Gastroesophageal sphincter (tissue), 4 donors: ENCODE measurements around the gene TNXB. TPM values are rescaled to one million over a fixed set of nuclear protein-coding genes. Genes with fewer than 3 reads are reported as not detected.
A peak's percentile ranks its signal among the peaks of the same experiment; 100 is the strongest.
"Not testable (repeated sequence)": the region's sequence is repeated elsewhere in the genome, so short reads cannot be mapped to it uniquely, and the experiment has no call there.

Experiments
- ATAC-seq: fragments of 150-250 bp; one replicate; pipeline ENCODE4 v1.9.1; 2016; ENCODE audit warnings: mild to moderate bottlenecking, moderate library complexity
- H3K27ac ChIP-seq, 4 donors: fragments of 200-600 bp; sonication (generic) in 3 of 4; 1 replicate in 3 of 4; 2 replicates in 1 of 4; pipeline ENCODE4 v1.5.1; 2016 to 2019
- H3K27me3 ChIP-seq: fragments of 200-600 bp; sonication (generic); one replicate; pipeline ENCODE4 v1.5.1; 2019
- H3K36me3 ChIP-seq, 2 donors: fragments of 200-600 bp; sonication (generic); one replicate each; pipeline ENCODE4 v1.5.1; 2019; ENCODE audit warnings: control low read depth in 1 of 2
- H3K4me1 ChIP-seq, 3 donors: fragments of 200-600 bp; sonication (generic); 1 replicate in 2 of 3; 2 replicates in 1 of 3; pipeline ENCODE4 v1.5.1; 2016 to 2019; ENCODE audit warnings: control low read depth in 2 of 3
- H3K4me3 ChIP-seq, 2 donors: fragments of 200-600 bp; sonication (generic); one replicate each; pipeline ENCODE4 v1.5.1; 2019; ENCODE audit warnings: mild to moderate bottlenecking in 1 of 2, moderate library complexity in 1 of 2
- H3K9me3 ChIP-seq, 3 donors: fragments of 200-600 bp; sonication (generic); one replicate each; pipeline ENCODE4 v1.5.1; 2017 to 2019; ENCODE audit warnings: control low read depth in 2 of 3
- WGBS, 2 donors: methylation state at CpG; one replicate each; pipeline ENCODE4 v1.1.5; 2018; ENCODE audit warnings: low coverage in 1 of 2; 5-methylcytosine and 5-hydroxymethylcytosine counted together
- total RNA-seq, 4 donors: library from RNA; depleted of rRNA; stranded (reverse); fragments of >200 nt; gene quantifications; one replicate each; pipeline ENCODE4 v1.1.0, GENCODE V29; 2016

TNXB gene
- total RNA-seq, 4 donors from 2014 or later, result 148 to 394 (median 190) TPM

GRCh38 chr6:32038878-32039277 lies 70.3 kb downstream of the TNXB start:
- H3K27ac ChIP-seq, H3K27me3 ChIP-seq, H3K4me1 ChIP-seq, H3K4me3 ChIP-seq, ATAC-seq, H3K9me3 ChIP-seq, H3K36me3 ChIP-seq: not testable (repeated sequence)
- 82% methylated on average over 2 of the region's 5 CpGs; no CpG with 5 or more reads in 1 of the 2 donors for WGBS, 2 donors

DNA sequence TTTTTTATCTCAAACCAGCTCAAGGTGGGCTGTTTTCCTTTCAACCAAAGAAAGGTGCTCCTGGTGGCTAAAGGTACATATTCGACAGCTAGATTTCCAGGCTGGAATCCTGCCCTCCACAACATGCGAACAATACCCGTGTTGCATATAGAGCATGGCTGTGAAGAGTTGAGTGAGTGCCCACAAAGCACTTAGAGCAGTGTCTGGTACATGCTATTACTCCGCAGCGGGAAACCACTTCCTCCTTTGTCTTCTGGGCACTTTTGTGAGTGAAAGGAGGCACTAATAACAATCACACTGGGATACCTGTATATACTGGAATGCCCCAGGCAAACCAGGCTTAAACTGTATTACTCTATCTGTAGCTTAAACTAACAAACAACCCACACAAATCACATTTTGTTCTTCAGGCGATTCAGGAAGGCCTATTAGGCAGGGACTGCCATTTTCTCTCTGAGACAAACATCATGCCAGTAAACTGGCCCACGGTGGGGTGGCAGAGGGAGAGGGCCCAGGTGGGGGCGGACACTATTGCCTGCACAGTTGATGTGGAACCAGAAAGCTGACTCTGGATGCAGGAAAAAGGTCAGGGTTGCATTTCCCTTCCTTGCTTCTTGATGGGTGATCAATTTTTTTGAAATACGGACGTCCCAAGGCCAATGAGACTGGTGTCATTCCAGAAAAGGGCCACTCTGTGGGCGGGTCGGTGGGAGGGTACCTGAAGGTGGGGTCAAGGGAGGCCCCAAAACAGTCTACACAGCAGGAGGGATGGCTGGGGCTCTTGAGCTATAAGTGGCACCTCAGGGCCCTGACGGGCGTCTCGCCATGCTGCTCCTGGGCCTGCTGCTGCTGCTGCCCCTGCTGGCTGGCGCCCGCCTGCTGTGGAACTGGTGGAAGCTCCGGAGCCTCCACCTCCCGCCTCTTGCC lies 71.3 kb downstream of the TNXB start, which contains the start of gene CYP21A2:
CYP21A2 (plus strand) TSS at position 818 of the 927 bp plus-strand sequence; CDS start at position 826, 8 bp downstream.
- 67% methylated on average over 3 of the region's 19 CpGs; no CpG with 5 or more reads in 1 of the 2 donors for WGBS, 2 donors
- not testable (repeated sequence) for H3K36me3 ChIP-seq, H3K4me1 ChIP-seq, H3K27me3 ChIP-seq, H3K9me3 ChIP-seq, H3K27ac ChIP-seq, H3K4me3 ChIP-seq, ATAC-seq

GRCh38 chr6:32037136-32037535 lies 72.0 kb downstream of the TNXB start:
- not testable (repeated sequence) for H3K27me3 ChIP-seq, H3K4me3 ChIP-seq, H3K4me1 ChIP-seq, H3K9me3 ChIP-seq, H3K36me3 ChIP-seq, H3K27ac ChIP-seq, ATAC-seq
- WGBS, 2 donors, result 20 to 61% methylated on average over 2 to 4 of the region's 5 CpGs

DNA sequence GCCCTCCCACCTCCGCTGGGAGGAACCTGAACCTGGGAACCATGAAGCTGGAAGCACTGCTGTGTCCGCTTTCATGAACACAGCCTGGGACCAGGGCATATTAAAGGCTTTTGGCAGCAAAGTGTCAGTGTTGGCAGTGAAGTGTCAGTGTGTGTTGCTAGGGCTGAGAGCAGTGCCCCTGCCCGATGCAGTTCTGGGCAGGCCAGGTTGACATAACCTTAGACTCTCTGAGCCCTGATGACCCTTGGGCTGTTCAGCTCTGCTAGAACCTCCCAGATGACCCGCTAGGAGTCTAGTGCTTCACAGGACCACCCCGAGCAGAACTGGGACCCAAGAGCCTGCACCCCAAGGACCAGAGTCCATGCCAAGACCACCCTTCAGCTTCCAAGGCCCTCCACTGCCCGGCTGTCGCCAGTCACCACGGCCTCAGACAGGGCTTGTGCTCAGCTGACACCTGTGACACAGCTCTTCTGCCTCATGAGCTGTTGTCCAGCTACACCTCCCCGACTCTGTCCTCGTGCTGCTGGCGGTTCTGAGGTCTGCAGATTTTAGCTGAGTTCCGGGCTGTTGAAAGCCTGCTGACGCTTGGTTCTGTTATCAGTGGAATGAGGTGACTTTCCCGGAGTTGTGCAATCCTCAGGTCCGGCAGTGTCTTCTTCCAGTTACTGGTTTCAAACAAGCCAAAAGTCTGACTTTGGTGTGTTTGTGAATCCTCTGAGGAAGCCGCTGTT lies 73.7 kb downstream of the TNXB start:
- not testable (repeated sequence) for H3K36me3 ChIP-seq, H3K27me3 ChIP-seq, H3K4me1 ChIP-seq, H3K4me3 ChIP-seq, H3K27ac ChIP-seq, H3K9me3 ChIP-seq
- no CpG with 5 or more reads among the region's 16 CpGs for WGBS, 2 donors
- peak; percentile 58 for ATAC-seq

DNA sequence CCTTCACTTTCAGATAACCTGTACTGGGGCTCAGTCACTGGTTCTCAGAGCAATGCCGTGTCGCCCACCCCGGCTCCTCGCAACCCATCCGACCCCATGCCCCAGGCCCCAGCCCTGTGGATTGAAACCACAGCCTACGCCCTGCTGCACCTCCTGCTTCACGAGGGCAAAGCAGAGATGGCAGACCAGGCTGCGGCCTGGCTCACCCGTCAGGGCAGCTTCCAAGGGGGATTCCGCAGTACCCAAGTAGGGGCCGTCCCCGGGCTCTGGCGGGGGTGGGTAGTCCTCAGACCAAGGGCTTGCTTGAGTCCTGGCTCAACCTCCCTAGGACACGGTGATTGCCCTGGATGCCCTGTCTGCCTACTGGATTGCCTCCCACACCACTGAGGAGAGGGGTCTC lies 79.6 kb downstream of the TNXB start:
- not testable (repeated sequence) for H3K9me3 ChIP-seq, H3K4me3 ChIP-seq, H3K4me1 ChIP-seq, H3K27ac ChIP-seq, H3K36me3 ChIP-seq, ATAC-seq, H3K27me3 ChIP-seq
- no CpG with 5 or more reads among the region's 14 CpGs for WGBS, 2 donors

DNA sequence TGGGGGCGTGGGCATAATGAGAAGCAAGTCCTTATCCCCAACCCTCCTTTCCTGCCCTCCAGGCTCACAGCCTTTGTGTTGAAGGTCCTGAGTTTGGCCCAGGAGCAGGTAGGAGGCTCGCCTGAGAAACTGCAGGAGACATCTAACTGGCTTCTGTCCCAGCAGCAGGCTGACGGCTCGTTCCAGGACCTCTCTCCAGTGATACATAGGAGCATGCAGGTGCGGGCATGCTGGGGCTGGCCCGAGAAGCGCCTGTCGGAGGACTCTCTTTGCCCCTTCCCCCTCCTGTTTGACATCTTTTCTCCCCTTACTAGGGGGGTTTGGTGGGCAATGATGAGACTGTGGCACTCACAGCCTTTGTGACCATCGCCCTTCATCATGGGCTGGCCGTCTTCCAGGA lies 80.5 kb downstream of the TNXB start:
- not testable (repeated sequence) for H3K4me3 ChIP-seq, H3K27ac ChIP-seq, H3K27me3 ChIP-seq, H3K36me3 ChIP-seq, H3K4me1 ChIP-seq, H3K9me3 ChIP-seq, ATAC-seq
- no CpG with 5 or more reads among the region's 10 CpGs for WGBS, 2 donors

GRCh38 chr6:32022100-32022499 lies 87.0 kb downstream of the TNXB start:
- ATAC-seq, H3K36me3 ChIP-seq, H3K27ac ChIP-seq, H3K4me1 ChIP-seq, H3K9me3 ChIP-seq, H3K27me3 ChIP-seq, H3K4me3 ChIP-seq: not testable (repeated sequence)
- WGBS, 2 donors, result no CpG with 5 or more reads among the region's 10 CpGs

- H3K36me3 ChIP-seq, H3K4me1 ChIP-seq, H3K9me3 ChIP-seq, H3K27me3 ChIP-seq, H3K4me3 ChIP-seq, H3K27ac ChIP-seq: not testable (repeated sequence)
- WGBS, 2 donors, result no CpG with 5 or more reads among the region's 6 CpGs
- peak; percentile 76 for ATAC-seq
These were observed 94.6 kb downstream of the TNXB start, which contains the start of gene C4B for GRCh38 chr6:32014547-32014946. TSS of gene C4B (plus strand) at chr6:32014795. CDS start at chr6:32014846, 51 bp downstream.

DNA sequence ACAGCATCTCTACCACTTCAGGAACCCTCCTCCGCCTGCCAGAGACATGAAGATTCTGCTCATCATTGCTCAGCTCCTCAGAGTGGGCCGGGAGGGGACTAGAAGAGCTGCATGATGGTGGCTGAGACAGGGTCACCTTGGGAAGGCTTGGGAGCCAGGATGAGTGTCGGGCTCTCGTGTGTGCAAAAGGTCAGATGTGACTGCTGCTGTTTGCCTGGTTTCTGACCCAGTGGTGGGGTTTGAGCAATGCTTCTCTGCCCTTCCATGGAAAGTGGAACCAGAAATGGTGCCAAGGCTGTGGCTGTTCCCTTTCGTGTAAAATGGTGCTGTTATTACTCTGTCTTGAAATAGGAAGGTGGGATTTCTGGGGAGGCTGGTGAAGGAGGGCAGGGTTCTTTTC lies 95.4 kb downstream of the TNXB start:
- not testable (repeated sequence) for ATAC-seq, H3K27ac ChIP-seq, H3K36me3 ChIP-seq

DNA sequence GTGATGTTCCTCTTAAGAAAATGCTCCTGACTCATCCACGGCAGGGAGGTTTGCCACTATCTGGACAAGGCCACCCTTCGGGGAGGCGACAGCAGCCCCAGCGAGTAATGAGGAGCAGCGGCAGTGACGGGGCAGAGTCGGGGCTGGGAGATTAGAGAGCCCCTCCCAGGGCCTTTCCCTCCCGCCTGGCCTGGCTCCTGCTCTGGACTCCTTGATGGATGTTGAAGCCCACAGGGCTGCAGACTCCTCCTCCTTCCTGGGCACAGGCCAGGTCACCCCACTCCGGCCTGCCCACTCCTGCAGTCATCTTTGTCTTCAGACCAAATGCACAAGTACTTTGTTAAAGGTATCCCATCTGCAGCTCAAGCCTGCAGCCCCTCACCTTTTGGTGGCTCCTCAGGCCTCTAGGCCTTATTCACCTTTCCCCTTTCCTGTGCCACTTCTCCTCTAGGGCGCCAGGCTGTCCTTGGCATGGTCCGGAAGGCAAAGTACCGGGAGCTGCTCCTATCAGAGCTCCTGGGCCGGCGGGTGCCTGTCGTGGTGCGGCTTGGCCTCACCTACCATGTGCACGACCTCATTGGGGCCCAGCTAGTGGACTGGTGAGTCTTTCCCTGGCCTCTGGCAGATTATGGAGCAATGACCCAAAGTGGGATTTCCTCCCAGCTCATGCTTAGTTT lies 96.1 kb downstream of the TNXB start:
- not testable (repeated sequence) for H3K9me3 ChIP-seq, H3K4me1 ChIP-seq, H3K4me3 ChIP-seq, H3K36me3 ChIP-seq, H3K27me3 ChIP-seq, H3K27ac ChIP-seq
- 60% methylated on average over 1 of the region's 17 CpGs; no CpG with 5 or more reads in 1 of the 2 donors for WGBS, 2 donors
- ATAC-seq, result peak; percentile 31

More for the DNA sequence above, 95.4 kb downstream of the TNXB start:
- not testable (repeated sequence) for H3K9me3 ChIP-seq, H3K4me1 ChIP-seq, H3K4me3 ChIP-seq, H3K27me3 ChIP-seq
- no CpG with 5 or more reads among the region's 5 CpGs for WGBS, 2 donors

DNA sequence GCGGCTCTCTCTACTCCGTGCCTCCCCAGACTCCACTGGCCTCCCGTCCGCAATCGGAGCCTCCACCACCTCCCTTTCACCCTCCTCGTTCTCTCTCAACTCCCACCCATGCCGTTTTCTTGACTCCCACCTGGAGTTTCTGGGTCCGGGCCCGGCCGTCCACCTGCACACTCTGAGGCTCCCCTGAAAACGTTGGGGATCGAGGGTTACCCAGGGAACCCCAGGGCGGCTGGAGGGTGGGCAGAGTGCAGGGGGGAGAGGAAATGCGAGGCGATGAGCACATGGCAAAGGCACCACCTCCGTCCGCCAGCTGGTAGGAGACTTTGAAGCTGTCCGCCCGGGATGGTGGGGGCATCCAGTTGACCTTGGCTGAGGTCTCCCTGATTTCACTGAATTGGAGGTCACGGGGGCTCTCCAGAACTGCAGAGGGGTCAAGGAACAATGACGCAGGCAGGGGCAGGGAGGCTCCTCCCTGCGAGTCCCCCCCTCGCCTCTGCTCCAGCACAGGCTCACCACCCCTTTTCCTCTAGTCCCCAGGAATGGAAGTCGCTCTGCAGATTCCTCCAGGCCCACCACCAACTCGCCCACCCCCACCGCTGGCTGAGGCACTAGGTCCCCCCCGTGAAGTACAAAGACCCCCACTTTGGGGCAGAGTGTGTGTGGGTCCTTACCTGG lies 98.1 kb downstream of the TNXB start:
- H3K27ac ChIP-seq, ATAC-seq, H3K27me3 ChIP-seq, H3K36me3 ChIP-seq, H3K9me3 ChIP-seq, H3K4me3 ChIP-seq, H3K4me1 ChIP-seq: not testable (repeated sequence)
- no CpG with 5 or more reads among the region's 27 CpGs for WGBS, 2 donors

- H3K36me3 ChIP-seq, H3K27ac ChIP-seq, H3K4me3 ChIP-seq, H3K27me3 ChIP-seq, H3K4me1 ChIP-seq, H3K9me3 ChIP-seq, ATAC-seq: not testable (repeated sequence)
- WGBS, 2 donors, result no CpG with 5 or more reads among the region's 12 CpGs
These were observed 99.6 kb downstream of the TNXB start for GRCh38 chr6:32009537-32009936.

DNA sequence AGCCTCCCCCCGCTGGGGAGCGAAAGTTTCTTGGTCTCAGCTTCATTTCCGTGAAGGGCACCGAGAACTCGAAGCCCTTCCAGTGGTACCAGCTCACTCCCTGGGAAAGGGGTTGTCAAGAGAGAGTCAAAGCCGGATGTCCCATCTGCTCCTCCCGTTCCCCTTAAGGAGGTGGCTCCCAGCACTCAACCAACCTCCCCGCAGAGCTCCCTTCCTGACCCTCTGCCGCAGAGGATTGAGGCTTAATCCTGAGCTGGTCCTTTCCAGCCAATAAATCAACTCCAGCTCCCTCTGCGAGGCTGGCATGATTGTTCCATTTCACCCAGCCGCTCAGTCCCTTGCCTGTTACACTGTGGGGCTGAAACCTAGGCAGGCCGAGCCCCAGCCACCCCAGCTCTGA lies 100.5 kb downstream of the TNXB start:
- no CpG with 5 or more reads among the region's 12 CpGs for WGBS, 2 donors
- H3K4me3 ChIP-seq, ATAC-seq, H3K27me3 ChIP-seq, H3K4me1 ChIP-seq, H3K9me3 ChIP-seq, H3K27ac ChIP-seq, H3K36me3 ChIP-seq: not testable (repeated sequence)
